PFSK-1 (cell line): ENCODE data around the gene TP53.

Source experiments
- POLR2AphosphoS5 ChIP-seq: IDR thresholded peaks from 2 replicates; pipeline ENCODE4 v1.6.1; 2012; ENCODE audit warnings: low read depth, mild to moderate bottlenecking, control low read depth, low read length, moderate library complexity
- SIN3A ChIP-seq: IDR thresholded peaks from 2 replicates; pipeline ENCODE4 v1.6.1; 2012; ENCODE audit warnings: mild to moderate bottlenecking, low read length, moderate library complexity, borderline replicate concordance; ENCODE audit not compliant: insufficient read depth
- TAF1 ChIP-seq: IDR thresholded peaks from 2 replicates; pipeline ENCODE4 v1.6.1; 2012; ENCODE audit warnings: low read length, control low read depth, borderline replicate concordance; ENCODE audit not compliant: insufficient read depth
- TF ChIP-seq, protein P1 (sequence below), 2 experiments: IDR thresholded peaks; 2 replicates each; pipeline versions ENCODE4 v1.6.1 to v1.8.0; 2011 to 2012; ENCODE audit warnings: low read depth in 2 of 2, low read length in 2 of 2, control low read depth in 1 of 2, inconsistent platforms in 1 of 2, mild to moderate bottlenecking in 1 of 2, moderate library complexity in 1 of 2; ENCODE audit not compliant: insufficient read depth in 1 of 2

DNA sequence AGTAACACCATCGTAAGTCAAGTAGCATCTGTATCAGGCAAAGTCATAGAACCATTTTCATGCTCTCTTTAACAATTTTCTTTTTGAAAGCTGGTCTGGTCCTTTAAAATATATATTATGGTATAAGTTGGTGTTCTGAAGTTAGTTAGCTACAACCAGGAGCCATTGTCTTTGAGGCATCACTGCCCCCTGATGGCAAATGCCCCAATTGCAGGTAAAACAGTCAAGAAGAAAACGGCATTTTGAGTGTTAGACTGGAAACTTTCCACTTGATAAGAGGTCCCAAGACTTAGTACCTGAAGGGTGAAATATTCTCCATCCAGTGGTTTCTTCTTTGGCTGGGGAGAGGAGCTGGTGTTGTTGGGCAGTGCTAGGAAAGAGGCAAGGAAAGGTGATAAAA is 14.1 kb downstream of the TP53 start:
- no peak for TF ChIP-seq POLR2AphosphoS5
- TF ChIP-seq TAF1 = no peak
- no peak for TF ChIP-seq SIN3A
- TF ChIP-seq, protein P1, sequence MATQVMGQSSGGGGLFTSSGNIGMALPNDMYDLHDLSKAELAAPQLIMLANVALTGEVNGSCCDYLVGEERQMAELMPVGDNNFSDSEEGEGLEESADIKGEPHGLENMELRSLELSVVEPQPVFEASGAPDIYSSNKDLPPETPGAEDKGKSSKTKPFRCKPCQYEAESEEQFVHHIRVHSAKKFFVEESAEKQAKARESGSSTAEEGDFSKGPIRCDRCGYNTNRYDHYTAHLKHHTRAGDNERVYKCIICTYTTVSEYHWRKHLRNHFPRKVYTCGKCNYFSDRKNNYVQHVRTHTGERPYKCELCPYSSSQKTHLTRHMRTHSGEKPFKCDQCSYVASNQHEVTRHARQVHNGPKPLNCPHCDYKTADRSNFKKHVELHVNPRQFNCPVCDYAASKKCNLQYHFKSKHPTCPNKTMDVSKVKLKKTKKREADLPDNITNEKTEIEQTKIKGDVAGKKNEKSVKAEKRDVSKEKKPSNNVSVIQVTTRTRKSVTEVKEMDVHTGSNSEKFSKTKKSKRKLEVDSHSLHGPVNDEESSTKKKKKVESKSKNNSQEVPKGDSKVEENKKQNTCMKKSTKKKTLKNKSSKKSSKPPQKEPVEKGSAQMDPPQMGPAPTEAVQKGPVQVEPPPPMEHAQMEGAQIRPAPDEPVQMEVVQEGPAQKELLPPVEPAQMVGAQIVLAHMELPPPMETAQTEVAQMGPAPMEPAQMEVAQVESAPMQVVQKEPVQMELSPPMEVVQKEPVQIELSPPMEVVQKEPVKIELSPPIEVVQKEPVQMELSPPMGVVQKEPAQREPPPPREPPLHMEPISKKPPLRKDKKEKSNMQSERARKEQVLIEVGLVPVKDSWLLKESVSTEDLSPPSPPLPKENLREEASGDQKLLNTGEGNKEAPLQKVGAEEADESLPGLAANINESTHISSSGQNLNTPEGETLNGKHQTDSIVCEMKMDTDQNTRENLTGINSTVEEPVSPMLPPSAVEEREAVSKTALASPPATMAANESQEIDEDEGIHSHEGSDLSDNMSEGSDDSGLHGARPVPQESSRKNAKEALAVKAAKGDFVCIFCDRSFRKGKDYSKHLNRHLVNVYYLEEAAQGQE (IDR thresholded peaks at IDR 0.05; ENCODE audit: insufficient read depth in 1 of 2, low read depth in 2 of 2, low read length in 2 of 2) = no peak
